ENCODE measurements around the gene CHST10. TPM values are rescaled to one million over a fixed set of nuclear protein-coding genes. Genes with fewer than 3 reads are reported as not detected.

CHST10 gene
- total RNA-seq, 1 donor from 2014 or later, result 25.8 TPM

DNA sequence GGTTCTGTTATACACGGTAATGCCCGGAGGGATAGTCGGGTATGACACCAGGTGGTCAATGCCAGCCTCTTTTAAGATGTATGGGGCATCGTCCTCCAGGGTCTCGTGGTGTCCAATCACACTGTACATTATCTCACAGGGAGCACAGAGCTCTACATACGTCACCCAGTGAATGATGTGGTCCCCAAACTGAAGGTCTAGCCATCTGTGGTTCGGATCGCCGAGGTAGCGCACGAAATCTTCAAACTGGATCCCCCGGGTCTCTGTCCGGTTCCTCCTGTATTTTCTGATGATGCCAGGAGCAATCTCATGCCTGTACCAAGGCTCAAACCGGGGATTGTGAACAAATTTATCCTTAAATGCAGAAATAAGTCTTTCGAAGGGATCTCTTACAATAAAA, 24.1 kb downstream of the CHST10 start:
- no peak overlapping the region for H3K27ac Mint-ChIP-seq
- H3K9me3 Mint-ChIP-seq, result no peaks in the 10 kb centered on the region
- TF ChIP-seq, protein P1, sequence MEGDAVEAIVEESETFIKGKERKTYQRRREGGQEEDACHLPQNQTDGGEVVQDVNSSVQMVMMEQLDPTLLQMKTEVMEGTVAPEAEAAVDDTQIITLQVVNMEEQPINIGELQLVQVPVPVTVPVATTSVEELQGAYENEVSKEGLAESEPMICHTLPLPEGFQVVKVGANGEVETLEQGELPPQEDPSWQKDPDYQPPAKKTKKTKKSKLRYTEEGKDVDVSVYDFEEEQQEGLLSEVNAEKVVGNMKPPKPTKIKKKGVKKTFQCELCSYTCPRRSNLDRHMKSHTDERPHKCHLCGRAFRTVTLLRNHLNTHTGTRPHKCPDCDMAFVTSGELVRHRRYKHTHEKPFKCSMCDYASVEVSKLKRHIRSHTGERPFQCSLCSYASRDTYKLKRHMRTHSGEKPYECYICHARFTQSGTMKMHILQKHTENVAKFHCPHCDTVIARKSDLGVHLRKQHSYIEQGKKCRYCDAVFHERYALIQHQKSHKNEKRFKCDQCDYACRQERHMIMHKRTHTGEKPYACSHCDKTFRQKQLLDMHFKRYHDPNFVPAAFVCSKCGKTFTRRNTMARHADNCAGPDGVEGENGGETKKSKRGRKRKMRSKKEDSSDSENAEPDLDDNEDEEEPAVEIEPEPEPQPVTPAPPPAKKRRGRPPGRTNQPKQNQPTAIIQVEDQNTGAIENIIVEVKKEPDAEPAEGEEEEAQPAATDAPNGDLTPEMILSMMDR (IDR thresholded peaks at IDR 0.05; ENCODE audit: unreplicated experiment), result no peak
- no peak for DNase-seq (ENCODE audit: low spot score in 2 of 2, unreplicated experiment in 2 of 2)
- H3K27me3 Mint-ChIP-seq (ENCODE audit: low read depth), result no peaks in the 10 kb centered on the region
- H3K4me3 Mint-ChIP-seq, result no peak overlapping the region
- H3K36me3 Mint-ChIP-seq, result peaks cover 19% of the 10 kb centered on the region
- H3K4me1 Mint-ChIP-seq, result no peaks in the 10 kb centered on the region

DNA sequence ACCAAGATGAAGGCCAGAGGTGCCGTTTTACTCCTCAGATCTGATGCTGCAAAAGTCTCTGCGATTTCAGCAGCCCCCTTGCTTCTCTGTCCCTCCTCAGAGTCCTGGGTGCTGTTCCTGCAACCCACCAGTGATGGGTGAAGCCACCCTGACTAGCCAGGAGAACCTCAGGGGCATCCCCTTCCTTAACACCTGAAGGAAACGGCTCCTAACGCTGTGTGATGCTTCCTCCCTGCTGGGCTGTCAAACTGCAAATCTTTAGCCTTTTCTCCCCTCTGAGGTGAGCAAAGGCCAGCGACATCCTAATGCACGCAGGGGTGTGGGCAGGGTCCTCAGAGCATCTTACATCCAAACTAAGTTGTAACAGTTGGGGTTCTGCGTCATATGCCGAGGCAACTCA, 24.8 kb downstream of the CHST10 start:
- no peak overlapping the region for H3K4me3 Mint-ChIP-seq
- no peaks in the 10 kb centered on the region for H3K9me3 Mint-ChIP-seq
- no peak for DNase-seq (ENCODE audit: low spot score in 2 of 2, unreplicated experiment in 2 of 2)
- no peak overlapping the region for H3K27ac Mint-ChIP-seq
- no peaks in the 10 kb centered on the region for H3K4me1 Mint-ChIP-seq
- peaks cover 18% of the 10 kb centered on the region for H3K36me3 Mint-ChIP-seq
- no peaks in the 10 kb centered on the region for H3K27me3 Mint-ChIP-seq (ENCODE audit: low read depth)
- TF ChIP-seq, protein P1 (IDR thresholded peaks at IDR 0.05; ENCODE audit: unreplicated experiment), result no peak

DNA sequence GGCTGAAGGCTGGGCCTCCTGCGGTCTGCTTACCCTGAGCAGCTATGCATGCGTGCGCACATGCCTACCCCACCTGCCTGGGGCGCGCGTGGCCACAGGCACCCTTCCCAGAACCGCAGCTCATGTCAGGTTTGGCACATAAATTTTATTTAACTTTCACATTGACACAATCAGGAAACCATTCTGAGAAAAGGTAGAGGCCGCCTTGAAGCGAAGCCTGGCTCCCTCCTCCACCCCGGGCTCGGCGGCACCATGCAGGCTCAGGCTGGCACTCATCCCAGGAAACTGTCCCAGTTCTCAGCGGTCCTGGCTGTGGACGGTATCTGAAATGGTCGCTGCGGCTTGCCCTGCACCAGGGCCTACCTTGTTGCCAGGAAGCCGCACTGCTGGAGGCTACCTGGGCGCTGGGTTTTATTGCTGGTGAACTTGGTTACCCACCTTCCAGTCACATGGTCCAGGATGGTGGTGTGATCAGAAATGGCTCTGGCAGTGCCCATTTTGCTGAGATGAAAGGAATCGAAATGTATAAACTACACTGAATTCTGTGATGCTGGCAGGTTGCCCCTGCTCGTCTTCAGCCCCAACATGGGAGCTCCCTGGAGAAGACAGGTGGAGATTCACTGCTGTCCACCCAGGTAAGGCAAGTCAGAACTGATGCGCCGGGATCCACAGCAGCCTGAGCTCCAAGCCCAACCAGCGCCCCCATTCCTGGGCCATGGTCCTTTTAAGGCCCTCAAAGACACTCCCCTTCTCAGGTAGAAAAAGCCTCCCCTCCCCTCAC, 25.5 kb downstream of the CHST10 start:
- Mint-ChIP-seq H3K36me3 (peaks cover 13% of the 10 kb centered on the region), H3K27me3 (ENCODE audit: low read depth) (no peaks in the 10 kb centered on the region), H3K4me1 (no peaks in the 10 kb centered on the region), H3K4me3 (no peak overlapping the region), H3K9me3 (no peaks in the 10 kb centered on the region), H3K27ac (no peak overlapping the region)
- DNase-seq (ENCODE audit: low spot score in 2 of 2, unreplicated experiment in 2 of 2), result no peak
- TF ChIP-seq, protein P1 (IDR thresholded peaks at IDR 0.05; ENCODE audit: unreplicated experiment), result no peak

DNA sequence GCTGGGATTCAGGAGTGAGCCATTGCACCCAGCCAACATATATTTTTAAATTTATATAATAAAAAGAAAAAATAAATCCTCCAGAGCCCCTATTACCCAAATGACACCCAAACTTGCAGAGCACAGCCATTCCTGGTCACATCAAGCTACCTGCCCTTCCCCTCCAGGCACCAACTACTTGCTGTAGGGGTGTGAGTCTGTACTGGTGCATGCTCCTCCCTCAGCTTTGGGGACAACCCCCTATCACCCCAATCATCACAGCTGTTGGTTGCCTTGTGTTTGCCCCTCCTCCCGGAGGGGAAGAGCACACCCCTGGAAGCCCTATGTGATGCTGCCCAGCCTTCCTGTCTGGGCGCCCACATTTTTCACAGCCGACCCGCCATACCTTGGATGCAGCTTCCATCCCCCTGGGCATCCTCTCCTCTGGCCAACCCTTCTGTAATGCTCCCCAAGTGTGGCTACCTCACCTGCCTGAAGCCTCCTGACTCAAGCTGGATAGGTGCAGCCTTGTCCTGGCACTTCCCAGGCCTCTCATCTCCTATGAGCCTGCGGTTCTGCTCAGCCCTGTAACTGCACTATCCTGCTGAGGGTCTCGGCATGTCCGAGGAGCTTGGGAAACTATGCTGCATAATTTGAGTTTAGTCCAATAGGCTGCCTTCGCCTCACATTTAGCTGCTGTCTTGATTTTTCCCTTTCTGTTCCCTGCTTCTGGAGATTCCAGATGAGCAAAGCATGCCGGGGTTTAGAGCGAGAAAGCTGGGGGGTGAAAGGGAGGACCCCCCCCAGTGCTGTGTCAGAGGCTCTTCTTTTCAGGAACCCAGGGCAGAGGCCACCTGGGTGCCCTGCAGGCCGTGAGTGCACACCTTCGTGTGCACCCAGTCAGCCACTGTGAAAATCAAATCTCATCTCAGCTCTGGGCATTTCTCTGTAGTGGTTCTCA, 27.2 kb downstream of the CHST10 start:
- no peak overlapping the region for H3K4me3 Mint-ChIP-seq
- no peaks in the 10 kb centered on the region for H3K9me3 Mint-ChIP-seq
- H3K27me3 Mint-ChIP-seq (ENCODE audit: low read depth), result no peaks in the 10 kb centered on the region
- peaks cover 9% of the 10 kb centered on the region for H3K36me3 Mint-ChIP-seq
- H3K4me1 Mint-ChIP-seq, result no peaks in the 10 kb centered on the region
- DNase-seq (ENCODE audit: low spot score in 2 of 2, unreplicated experiment in 2 of 2), result no peak
- TF ChIP-seq, protein P1 (IDR thresholded peaks at IDR 0.05; ENCODE audit: unreplicated experiment), result no peak
- H3K27ac Mint-ChIP-seq, result no peak overlapping the region

DNA sequence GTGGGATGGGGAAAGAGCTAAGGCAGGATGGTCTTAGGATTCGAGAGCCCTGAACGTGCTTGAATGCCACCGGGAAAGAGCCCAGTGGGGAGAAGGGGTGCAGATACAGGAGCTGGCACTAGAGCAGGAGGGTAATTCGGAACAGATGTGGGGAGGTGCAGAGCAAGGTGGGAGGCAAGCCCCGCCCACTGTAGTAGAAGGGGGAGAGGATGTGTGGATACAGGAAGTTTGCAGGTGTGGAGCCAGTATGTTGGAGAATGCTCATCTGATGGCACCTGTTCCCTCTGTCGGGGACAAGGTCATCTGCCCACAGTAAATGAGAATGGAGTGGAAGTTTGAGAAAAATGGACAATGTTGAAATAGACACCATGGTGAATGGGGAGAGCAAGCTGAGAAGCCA, 28.8 kb downstream of the CHST10 start:
- H3K4me3 Mint-ChIP-seq, result no peak overlapping the region
- no peaks in the 10 kb centered on the region for H3K4me1 Mint-ChIP-seq
- no peak for DNase-seq (ENCODE audit: low spot score in 2 of 2, unreplicated experiment in 2 of 2)
- H3K27ac Mint-ChIP-seq, result no peak overlapping the region
- peaks cover 4% of the 10 kb centered on the region for H3K36me3 Mint-ChIP-seq
- H3K27me3 Mint-ChIP-seq (ENCODE audit: low read depth), result no peaks in the 10 kb centered on the region
- TF ChIP-seq, protein P1 (IDR thresholded peaks at IDR 0.05; ENCODE audit: unreplicated experiment), result no peak
- no peaks in the 10 kb centered on the region for H3K9me3 Mint-ChIP-seq

Data from mesothelial cell of epicardium (in vitro differentiated cells).